Sigmoid colon (tissue), 4 donors: ENCODE measurements around the gene CHCHD6.

Source experiments
- CTCF ChIP-seq, 4 experiments: fragments of 450-650 bp in 3 of 4; fragments of 200-600 bp in 1 of 4; IDR thresholded peaks; one replicate each; pipeline ENCODE4 v1.5.1; 2016 to 2019; ENCODE audit warnings: antibody characterized with exemption in 4 of 4, mild to moderate bottlenecking in 3 of 4, moderate library complexity in 2 of 4
- EP300 ChIP-seq, 4 donors: sonication (generic); formaldehyde crosslinking; IDR thresholded peaks; one replicate each; pipeline ENCODE4 v1.6.1; 2017; ENCODE audit warnings: antibody characterized with exemption in 4 of 4
- POLR2A ChIP-seq, 2 donors: fragments of 450-650 bp; IDR thresholded peaks; one replicate each; pipeline ENCODE4 v1.6.1; 2016; ENCODE audit warnings: antibody characterized with exemption in 2 of 2, mild to moderate bottlenecking in 2 of 2, moderate library complexity in 2 of 2
- POLR2AphosphoS5 ChIP-seq, 4 donors: sonication (generic); formaldehyde crosslinking; IDR thresholded peaks; one replicate each; pipeline ENCODE4 v1.6.1; 2017; ENCODE audit warnings: antibody characterized with exemption in 4 of 4

GRCh38 chr3:127004641-127005397, 300.8 kb downstream of the CHCHD6 start:
- no peak for TF ChIP-seq CTCF (IDR thresholded peaks at IDR 0.05)
- no peak for TF ChIP-seq POLR2A (IDR thresholded peaks at IDR 0.05)
- TF ChIP-seq EP300 (IDR thresholded peaks at IDR 0.05) = no peak
- TF ChIP-seq POLR2AphosphoS5 (IDR thresholded peaks at IDR 0.05) = no peak
